ENCODE measurements around the gene CRYBA4. TPM values are rescaled to one million over a fixed set of nuclear protein-coding genes. Genes with fewer than 3 reads are reported as not detected.
A peak's percentile ranks its signal among the peaks of the same experiment; 100 is the strongest.
"Not testable (repeated sequence)": the region's sequence is repeated elsewhere in the genome, so short reads cannot be mapped to it uniquely, and the experiment has no call there.

CRYBA4 gene
- total RNA-seq, 2 experiments from 2014 or later = not detected

DNA sequence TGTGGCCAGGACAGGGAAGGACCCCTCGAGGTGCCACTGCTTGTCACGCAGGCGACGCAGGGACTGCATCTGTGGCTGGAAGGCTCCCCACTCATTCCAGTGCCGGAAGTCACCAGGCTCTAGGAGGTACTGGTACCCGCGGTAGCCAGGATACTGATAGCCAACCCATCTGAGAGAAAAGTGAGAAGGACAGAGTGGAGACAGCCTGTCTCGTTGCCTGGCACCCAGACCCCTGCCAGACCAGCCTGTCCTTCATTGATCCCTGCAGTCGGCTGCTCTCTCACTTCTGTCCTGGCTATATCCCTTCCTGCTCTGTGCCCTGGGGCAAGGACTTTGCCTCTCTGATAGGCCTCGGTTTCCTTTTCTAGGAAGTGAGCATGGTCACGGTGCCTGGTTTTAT, 22.3 kb upstream of the CRYBA4 start:
- CTCF ChIA-PET = no interaction called here
- no peaks in the 10 kb centered on the region for H3K36me3 Mint-ChIP-seq (ENCODE audit: low read depth)
- no peak for ATAC-seq
- H3K4me1 Mint-ChIP-seq = no peaks in the 10 kb centered on the region
- no peaks in the 10 kb centered on the region for H3K9me3 Mint-ChIP-seq (ENCODE audit: low read depth)
- no peaks in the 10 kb centered on the region for H3K27me3 Mint-ChIP-seq
- H3K4me3 Mint-ChIP-seq = no peak overlapping the region
- intact Hi-C loops (cut with DNase I, micrococcal nuclease) = no loop called here
- POLR2A ChIA-PET = no interaction called here
- no peak overlapping the region for H3K27ac Mint-ChIP-seq
- no peak for DNase-seq

DNA sequence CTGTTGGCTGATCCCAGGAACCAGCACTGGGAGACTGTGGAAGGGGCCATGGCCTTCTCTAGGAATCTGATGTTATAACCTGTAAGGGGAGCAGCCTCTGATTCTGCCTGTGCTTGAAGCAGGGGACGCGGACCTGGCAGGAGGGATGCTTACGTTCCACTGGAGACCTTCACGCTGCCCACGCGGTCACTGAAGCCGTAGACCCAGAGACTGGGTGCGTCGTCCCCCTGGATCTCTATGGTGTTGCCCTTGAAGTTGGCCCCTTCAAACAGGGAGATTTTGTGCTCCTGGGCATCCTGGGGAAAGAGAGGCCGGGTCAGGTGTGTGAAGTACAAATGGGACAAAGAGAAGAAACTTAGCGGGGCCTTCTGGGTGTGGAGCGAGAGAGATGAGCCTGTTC, 20.0 kb upstream of the CRYBA4 start:
- CTCF ChIA-PET = no interaction called here
- Mint-ChIP-seq H3K36me3 (ENCODE audit: low read depth) (no peaks in the 10 kb centered on the region), H3K4me3 (no peak overlapping the region), H3K27ac (no peak overlapping the region), H3K4me1 (peaks cover 3% of the 10 kb centered on the region), H3K27me3 (no peaks in the 10 kb centered on the region), H3K9me3 (ENCODE audit: low read depth) (no peaks in the 10 kb centered on the region)
- no peak for ATAC-seq
- POLR2A ChIA-PET = no interaction called here
- intact Hi-C loops (cut with DNase I, micrococcal nuclease) = no loop called here
- no peak for DNase-seq

DNA sequence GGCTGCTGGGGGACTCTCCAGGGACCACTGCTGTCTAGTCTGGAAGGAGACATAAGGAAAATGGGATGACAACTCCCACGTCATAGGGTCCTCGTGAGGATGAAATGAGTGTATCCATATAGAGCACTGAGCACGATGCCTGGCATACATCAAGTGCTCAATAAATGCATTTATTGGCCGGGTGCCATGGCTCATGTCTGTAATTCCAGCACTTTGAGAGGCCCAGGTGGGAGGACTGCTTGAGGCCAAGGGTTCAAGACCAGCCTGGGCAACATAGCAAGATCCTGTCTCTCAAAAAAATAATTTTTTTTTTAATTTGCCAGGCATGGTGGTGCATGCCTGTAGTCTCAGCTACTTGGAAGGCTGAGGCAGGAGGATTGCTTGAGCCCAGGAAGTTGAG, 19.6 kb upstream of the CRYBA4 start:
- ATAC-seq (no peak), DNase-seq (no peak)
- Mint-ChIP-seq H3K36me3 (ENCODE audit: low read depth) (no peaks in the 10 kb centered on the region), H3K27ac (no peak overlapping the region), H3K9me3 (ENCODE audit: low read depth) (no peaks in the 10 kb centered on the region), H3K4me3 (no peak overlapping the region), H3K27me3 (no peaks in the 10 kb centered on the region), H3K4me1 (peaks cover 3% of the 10 kb centered on the region)
- POLR2A ChIA-PET = no interaction called here
- CTCF ChIA-PET = interaction anchor here (0.8 kb wide), 1 partner anchor 65 kb away, joined by 3 read pairs; no protein-coding TSS in a partner anchor
- intact Hi-C loops (cut with DNase I, micrococcal nuclease) = no loop called here

DNA sequence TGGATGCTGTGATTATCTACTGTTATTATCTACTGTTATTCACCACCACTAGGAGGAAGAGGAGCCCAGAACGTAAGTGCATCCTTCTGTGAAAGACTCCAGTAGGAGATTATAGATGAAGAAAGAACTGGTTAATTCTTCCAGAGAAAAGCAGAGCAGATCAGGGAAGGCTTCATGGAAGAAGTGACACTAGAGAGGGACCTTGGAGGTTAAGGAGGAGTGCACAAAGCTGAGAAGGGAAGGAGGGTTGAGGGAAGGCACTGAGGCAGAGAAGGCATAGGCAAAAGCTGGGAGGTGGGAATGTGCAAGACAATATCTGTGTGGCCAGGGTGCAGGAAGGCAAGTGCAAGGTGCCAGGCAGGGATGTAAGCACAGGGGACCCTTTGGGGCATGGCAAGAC, 17.4 kb upstream of the CRYBA4 start:
- no peak for ATAC-seq
- DNase-seq = no peak
- ChIA-PET CTCF (no interaction called here), POLR2A (no interaction called here)
- Mint-ChIP-seq H3K4me3 (no peak overlapping the region), H3K4me1 (peaks cover 6% of the 10 kb centered on the region), H3K36me3 (ENCODE audit: low read depth) (no peaks in the 10 kb centered on the region), H3K27ac (no peak overlapping the region), H3K9me3 (ENCODE audit: low read depth) (no peaks in the 10 kb centered on the region), H3K27me3 (no peaks in the 10 kb centered on the region)
- intact Hi-C loops (cut with DNase I, micrococcal nuclease) = no loop called here

DNA sequence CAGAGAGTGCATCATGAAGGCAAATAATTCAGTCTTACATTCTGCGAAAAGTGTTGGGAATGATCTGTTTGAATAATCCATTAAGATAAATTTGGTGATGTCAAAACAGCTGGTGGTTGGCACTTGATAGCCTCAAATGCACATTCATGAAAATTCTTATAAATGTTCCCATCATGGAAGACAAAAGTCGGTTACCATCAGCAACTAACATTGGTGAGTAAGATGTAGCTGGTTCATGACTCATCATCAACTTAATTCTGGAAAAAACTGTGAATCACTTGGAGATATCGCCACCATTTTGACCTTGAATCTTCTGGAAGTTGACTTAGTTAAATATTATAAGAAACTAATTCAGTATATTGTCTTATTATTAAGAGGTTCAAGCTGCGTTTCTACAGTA, 15.2 kb upstream of the CRYBA4 start:
- ATAC-seq = no peak
- no peaks in the 10 kb centered on the region for H3K9me3 Mint-ChIP-seq (ENCODE audit: low read depth)
- peaks cover 18% of the 10 kb centered on the region for H3K4me1 Mint-ChIP-seq
- H3K27me3 Mint-ChIP-seq = no peaks in the 10 kb centered on the region
- DNase-seq = no peak
- no peak overlapping the region for H3K4me3 Mint-ChIP-seq
- intact Hi-C loops (cut with DNase I, micrococcal nuclease) = no loop called here
- H3K36me3 Mint-ChIP-seq (ENCODE audit: low read depth) = no peaks in the 10 kb centered on the region
- H3K27ac Mint-ChIP-seq = no peak overlapping the region
- POLR2A ChIA-PET = no interaction called here
- CTCF ChIA-PET = interaction anchor here (0.6 to 1.5 kb wide), 4 partner anchors 13 to 36 kb away, joined by 3 to 7 read pairs (median 4); no protein-coding TSS in a partner anchor

DNA sequence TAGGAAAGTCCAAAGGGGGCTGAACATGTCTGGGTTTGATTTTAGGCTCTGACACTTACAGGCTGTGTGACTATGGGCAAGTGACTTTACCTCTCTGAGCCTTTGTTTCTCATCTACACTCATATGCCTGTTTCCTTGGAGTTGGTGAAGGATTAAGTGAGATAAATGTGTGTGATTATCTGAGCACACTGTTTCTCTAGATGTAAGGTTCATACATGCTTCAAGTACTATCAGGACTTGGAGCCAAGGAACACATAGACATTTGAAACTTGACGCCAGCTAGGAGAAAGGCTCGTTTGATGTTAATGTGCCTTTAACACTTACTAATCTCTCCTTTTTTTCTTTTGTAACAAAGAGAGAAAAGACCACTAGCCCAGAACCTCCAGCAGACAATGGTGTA, 13.6 kb upstream of the CRYBA4 start:
- intact Hi-C loops (cut with DNase I, micrococcal nuclease) = no loop called here
- H3K27me3 Mint-ChIP-seq = no peaks in the 10 kb centered on the region
- POLR2A ChIA-PET = no interaction called here
- H3K36me3 Mint-ChIP-seq (ENCODE audit: low read depth) = no peaks in the 10 kb centered on the region
- CTCF ChIA-PET = no interaction called here
- H3K27ac Mint-ChIP-seq = no peak overlapping the region
- no peak overlapping the region for H3K4me3 Mint-ChIP-seq
- H3K9me3 Mint-ChIP-seq (ENCODE audit: low read depth) = no peaks in the 10 kb centered on the region
- DNase-seq = no peak
- ATAC-seq = no peak
- peaks cover 18% of the 10 kb centered on the region for H3K4me1 Mint-ChIP-seq

DNA sequence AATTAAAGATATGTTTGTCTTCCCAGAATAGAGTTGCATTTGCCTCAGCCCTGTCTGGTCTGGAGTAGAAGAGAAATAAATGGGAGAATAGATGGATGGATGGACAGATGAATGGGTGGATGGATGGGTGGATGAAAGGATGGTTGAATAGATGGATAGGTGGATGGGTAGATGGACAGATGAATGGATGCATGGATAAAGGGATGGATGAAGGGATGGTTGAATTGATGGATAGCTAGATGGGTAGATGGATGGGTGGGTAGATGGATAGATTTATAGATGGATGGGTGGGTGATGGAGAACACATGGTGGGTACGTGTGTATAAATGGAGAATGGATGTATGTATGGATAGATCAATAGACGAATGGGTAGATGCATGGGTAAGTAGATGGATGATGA, 12.5 kb upstream of the CRYBA4 start:
- Mint-ChIP-seq H3K4me1 (peaks cover 18% of the 10 kb centered on the region), H3K36me3 (ENCODE audit: low read depth) (no peaks in the 10 kb centered on the region), H3K27me3 (peaks cover 2% of the 10 kb centered on the region), H3K4me3 (no peak overlapping the region), H3K27ac (no peak overlapping the region), H3K9me3 (ENCODE audit: low read depth) (no peaks in the 10 kb centered on the region)
- CTCF ChIA-PET = no interaction called here
- intact Hi-C loops (cut with DNase I, micrococcal nuclease) = no loop called here
- POLR2A ChIA-PET = no interaction called here
- DNase-seq = no peak
- ATAC-seq = no peak

DNA sequence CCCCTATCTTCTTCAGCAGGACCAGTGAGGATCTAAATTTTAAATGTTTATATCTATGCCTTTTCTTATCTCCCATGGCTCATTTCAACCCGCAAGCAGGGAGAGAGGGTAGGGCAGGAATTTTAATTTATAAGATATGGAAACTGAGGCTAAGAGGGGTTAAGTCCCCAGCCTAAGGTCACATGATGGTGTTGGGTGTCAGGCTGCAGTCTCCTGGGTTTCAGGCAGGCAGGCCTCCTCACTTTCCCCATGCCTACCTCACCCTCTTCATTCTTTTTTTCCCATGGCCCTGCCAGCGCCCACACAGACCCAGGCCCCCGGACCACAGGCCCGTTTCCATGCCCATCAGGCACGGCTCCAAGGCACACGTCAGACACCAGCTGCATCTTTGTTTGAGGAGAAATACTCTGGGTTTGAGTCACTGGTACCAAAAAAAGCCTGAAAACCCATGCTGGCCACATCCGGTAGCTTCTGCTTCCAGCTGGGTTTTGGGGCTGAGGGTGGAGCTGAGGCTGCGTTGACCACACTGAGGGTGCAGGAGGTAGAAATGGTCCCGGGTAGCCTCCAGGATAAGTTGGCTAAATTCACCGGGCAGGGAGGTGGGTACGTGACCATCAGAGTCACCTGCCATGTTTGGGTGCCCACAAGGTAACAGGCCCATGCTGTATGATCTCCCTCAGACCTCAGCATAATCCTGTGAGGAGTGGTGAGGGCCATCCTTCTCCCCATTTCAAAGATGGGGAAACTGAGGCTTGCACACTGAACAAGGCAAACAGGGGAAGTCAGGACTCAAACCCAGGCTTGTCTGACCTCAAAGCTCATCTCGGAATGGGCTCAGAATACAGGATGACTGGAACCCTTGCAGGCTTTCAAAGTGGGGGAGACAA, 11.4 kb upstream of the CRYBA4 start:
- Mint-ChIP-seq H3K36me3 (ENCODE audit: low read depth) (no peaks in the 10 kb centered on the region), H3K27ac (peak overlapping the region; percentile 49), H3K4me1 (peaks cover 18% of the 10 kb centered on the region), H3K9me3 (ENCODE audit: low read depth) (no peaks in the 10 kb centered on the region), H3K4me3 (no peak overlapping the region), H3K27me3 (peaks cover 2% of the 10 kb centered on the region)
- CTCF ChIA-PET = interaction anchor here (0.8 kb wide), 1 partner anchor 105 kb away, joined by 3 read pairs; no protein-coding TSS in a partner anchor
- ATAC-seq (peak; percentile 77), DNase-seq (peak; percentile 69)
- intact Hi-C loops (cut with DNase I, micrococcal nuclease) = loop anchor here in 1 of 2 experiments (1.0 kb wide), 1 partner anchor 20 kb away; the partner anchor contains the start of gene TPST2
- POLR2A ChIA-PET = no interaction called here

DNA sequence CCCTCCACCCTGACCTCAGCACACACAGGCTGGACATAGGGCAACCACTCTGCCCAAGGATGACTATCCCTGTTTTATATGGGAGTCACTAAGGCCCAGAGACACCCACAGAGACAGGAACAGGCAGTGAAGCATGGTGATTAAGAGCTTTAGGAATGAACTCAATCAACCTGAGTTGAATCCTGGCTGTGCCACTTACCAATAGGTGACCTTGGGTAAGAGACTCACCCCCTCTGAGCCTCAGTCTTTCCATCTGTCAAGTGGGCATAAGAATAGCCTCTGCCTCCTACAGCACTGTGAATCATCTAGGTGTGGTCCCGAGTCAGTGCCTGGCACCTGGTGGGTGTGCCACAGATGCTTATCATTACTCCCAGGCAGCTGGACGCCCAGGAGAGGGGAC, 10.8 kb upstream of the CRYBA4 start:
- CTCF ChIA-PET = interaction anchor here (0.8 kb wide), 1 partner anchor 106 kb away, joined by 3 read pairs; no protein-coding TSS in a partner anchor
- H3K27me3 Mint-ChIP-seq = peaks cover 2% of the 10 kb centered on the region
- H3K9me3 Mint-ChIP-seq (ENCODE audit: low read depth) = no peaks in the 10 kb centered on the region
- peak overlapping the region; percentile 49 for H3K27ac Mint-ChIP-seq
- H3K4me1 Mint-ChIP-seq = peaks cover 18% of the 10 kb centered on the region
- DNase-seq (peak; percentile 14), ATAC-seq (peak; percentile 53)
- H3K4me3 Mint-ChIP-seq = no peak overlapping the region
- intact Hi-C loops (cut with DNase I, micrococcal nuclease) = loop anchor here in 1 of 2 experiments (1.0 kb wide), 1 partner anchor 21 kb away; the partner anchor contains the start of gene TPST2
- POLR2A ChIA-PET = no interaction called here
- H3K36me3 Mint-ChIP-seq (ENCODE audit: low read depth) = no peaks in the 10 kb centered on the region

DNA sequence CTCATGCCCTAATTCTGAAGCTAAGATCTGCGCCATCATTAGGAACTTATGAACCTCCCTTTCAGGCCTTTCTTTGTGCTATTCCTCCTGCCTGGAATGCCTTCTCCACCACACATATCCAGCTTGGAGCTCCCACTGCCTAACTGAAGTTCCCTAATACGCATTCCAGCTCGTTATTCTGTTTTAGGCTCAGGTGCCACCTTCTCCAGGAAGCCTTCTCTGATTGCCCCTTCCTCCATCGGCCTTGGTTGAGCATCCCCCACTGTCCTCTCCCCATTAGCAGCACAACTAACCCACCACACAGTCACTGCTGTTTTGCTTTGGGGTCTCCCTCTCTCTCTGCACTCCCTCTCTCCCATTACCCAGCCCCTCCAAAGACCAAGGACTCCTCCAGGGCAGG, 9.1 kb upstream of the CRYBA4 start:
- H3K27ac Mint-ChIP-seq = no peak overlapping the region
- intact Hi-C loops (cut with DNase I, micrococcal nuclease) = no loop called here
- H3K27me3 Mint-ChIP-seq = peaks cover 2% of the 10 kb centered on the region
- H3K9me3 Mint-ChIP-seq (ENCODE audit: low read depth) = no peaks in the 10 kb centered on the region
- ChIA-PET CTCF (interaction anchor here (0.6 kb wide), 1 partner anchor 39 kb away, joined by 3 read pairs; no protein-coding TSS in a partner anchor), POLR2A (no interaction called here)
- DNase-seq (no peak), ATAC-seq (no peak)
- H3K4me1 Mint-ChIP-seq = peaks cover 14% of the 10 kb centered on the region
- H3K4me3 Mint-ChIP-seq = no peak overlapping the region
- H3K36me3 Mint-ChIP-seq (ENCODE audit: low read depth) = no peaks in the 10 kb centered on the region

DNA sequence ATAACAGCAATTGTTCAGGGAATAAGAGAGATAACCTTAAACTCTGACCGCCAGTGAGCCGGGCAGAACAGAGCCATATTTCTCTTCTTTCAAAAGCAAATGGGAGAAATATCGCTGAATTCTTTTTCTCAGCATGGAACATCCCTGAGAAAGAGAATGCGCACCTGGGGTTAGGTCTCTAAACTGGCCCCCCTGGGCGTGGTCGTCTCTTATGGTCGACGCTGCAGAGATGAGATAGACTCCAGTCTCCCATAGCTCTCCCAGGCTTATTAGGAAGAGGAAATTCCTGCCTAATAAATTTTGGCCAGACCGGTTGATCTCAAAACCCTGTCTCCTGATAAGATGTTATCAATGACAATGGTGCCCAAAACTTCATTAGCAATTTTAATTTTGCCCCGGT, 8.0 kb upstream of the CRYBA4 start:
- intact Hi-C loops (cut with DNase I, micrococcal nuclease); H3K27me3 Mint-ChIP-seq; POLR2A ChIA-PET; DNase-seq; H3K4me3 Mint-ChIP-seq; H3K36me3 Mint-ChIP-seq (ENCODE audit: low read depth); ATAC-seq; H3K9me3 Mint-ChIP-seq (ENCODE audit: low read depth); H3K27ac Mint-ChIP-seq: not testable (repeated sequence)
- CTCF ChIA-PET = interaction anchor here (0.6 kb wide), 1 partner anchor 115 kb away, joined by 3 read pairs; no protein-coding TSS in a partner anchor
- H3K4me1 Mint-ChIP-seq = peaks cover 14% of the 10 kb centered on the region

DNA sequence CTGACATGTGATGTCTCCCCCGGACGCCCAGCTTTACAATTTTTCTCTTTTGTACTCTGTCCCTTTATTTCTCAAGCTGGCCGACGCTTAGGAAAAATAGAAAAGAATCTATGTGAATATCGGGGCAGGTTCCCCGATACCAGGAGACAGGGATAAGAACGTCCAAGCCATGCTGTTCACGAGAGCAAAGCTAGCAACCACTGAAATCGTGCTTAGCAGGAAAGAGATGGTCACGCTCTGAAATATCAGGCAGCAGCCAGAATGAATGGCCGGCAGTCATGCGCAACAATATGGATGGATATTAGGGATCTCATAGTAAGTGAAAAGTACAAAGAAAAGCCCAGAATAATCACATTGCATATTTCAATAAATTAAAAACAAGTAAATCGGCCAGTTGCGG, 7.4 kb upstream of the CRYBA4 start:
- H3K27ac Mint-ChIP-seq = no peak overlapping the region
- ChIA-PET POLR2A (no interaction called here), CTCF (interaction anchor here (0.6 kb wide), 1 partner anchor 116 kb away, joined by 3 read pairs; no protein-coding TSS in a partner anchor)
- H3K9me3 Mint-ChIP-seq (ENCODE audit: low read depth) = no peaks in the 10 kb centered on the region
- intact Hi-C loops (cut with DNase I, micrococcal nuclease) = no loop called here
- no peak overlapping the region for H3K4me3 Mint-ChIP-seq
- DNase-seq (no peak), ATAC-seq (no peak)
- H3K4me1 Mint-ChIP-seq = peaks cover 13% of the 10 kb centered on the region
- no peaks in the 10 kb centered on the region for H3K36me3 Mint-ChIP-seq (ENCODE audit: low read depth)
- H3K27me3 Mint-ChIP-seq = peaks cover 2% of the 10 kb centered on the region

Measured in activated CD4-positive, alpha-beta T cell treated with anti-CD3 and anti-CD28 coated beads for 36 hours (primary cell).